Measurements from ENCODE around the gene HMSD.

The HMSD gene

GRCh38 chr18:63994783-63995399, 45.8 kb downstream of the HMSD start:
- DNase-seq (ENCODE audit: low spot score), result peak; percentile 59

GRCh38 chr18:63997041-63997440, 47.9 kb downstream of the HMSD start:
- no peak for DNase-seq (ENCODE audit: low spot score)

DNA sequence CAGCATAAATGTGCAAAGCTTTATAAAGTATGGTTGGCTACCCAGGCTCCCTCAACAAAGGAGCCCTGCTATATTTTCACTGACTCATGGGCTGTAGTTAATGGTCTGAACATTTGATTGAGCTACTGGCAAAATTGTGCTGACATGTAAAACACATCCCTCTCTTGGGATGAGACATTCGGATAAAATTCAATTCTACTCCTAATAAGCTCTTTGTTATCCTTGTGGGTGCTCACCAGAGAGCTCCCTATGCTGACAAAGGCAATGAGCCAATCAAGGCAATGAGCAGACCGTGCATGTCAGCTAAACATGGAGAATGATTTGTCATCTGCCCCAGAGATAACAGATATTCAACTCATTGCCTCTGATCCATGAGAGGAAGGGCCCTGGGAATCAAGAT, 48.5 kb downstream of the HMSD start:
- DNase-seq (ENCODE audit: low spot score), result no peak

DNA sequence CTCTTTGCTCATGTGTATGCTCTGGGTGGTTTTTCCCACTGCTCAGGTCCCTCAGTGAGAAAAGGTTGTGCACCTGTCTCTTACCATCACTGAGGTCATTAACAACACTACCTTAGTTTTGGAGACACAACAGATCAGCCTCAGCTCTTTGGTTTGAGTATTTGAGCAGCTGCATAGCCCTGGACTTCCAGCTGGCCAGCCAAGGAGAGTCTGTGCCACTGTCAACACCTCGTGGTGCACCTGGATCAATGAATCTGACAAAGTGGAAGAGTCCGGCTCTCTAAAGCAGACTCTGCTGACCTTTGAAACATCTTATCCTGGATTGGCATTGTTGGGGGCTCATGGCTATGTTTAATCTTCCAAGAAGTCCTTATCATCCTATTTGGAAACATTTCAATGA, 50.8 kb downstream of the HMSD start:
- no peak for DNase-seq (ENCODE audit: low spot score)

- DNase-seq (ENCODE audit: low spot score), result no peak
Measured at GRCh38 chr18:64002581-64002980, 53.5 kb downstream of the HMSD start.

GRCh38 chr18:64009305-64009704, 60.2 kb downstream of the HMSD start:
- DNase-seq (ENCODE audit: low spot score), result no peak
